ENCODE data around the gene CNNM3. TPM values are rescaled to one million over a fixed set of nuclear protein-coding genes. Genes with fewer than 3 reads are reported as not detected.
A peak's percentile ranks its signal among the peaks of the same experiment; 100 is the strongest.

CNNM3 gene
- total and polyA plus RNA-seq, 8 donors, result 4.6 to 107 (median 10.8) TPM

DNA sequence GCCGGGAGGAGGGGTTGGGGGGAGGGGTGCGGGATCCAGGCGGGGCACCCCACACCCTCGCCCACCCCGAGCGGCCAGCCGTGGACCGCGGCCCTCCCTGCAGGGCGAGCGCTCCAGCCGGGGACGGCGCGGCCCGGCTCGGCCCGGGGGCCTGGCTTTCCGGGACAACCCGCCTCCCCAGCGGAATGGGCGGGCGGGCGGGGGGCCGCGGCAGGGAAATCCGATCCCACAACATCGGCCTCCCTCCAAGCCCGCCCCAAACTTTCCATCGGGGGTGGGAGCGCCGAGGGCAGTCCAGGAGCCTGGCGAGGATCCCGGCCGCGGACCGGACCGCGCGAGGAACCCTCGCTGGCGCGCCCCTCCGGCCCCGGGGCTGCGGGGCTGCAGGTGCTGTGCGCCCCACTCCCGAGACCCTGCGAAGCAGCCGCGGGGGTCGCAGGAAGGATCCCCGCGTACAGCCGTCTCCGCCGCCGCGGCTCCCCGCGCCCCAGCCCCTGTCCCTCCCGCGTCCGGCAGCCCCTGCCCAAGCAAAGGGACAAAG lies 53.3 kb downstream of the CNNM3 start:
- intact Hi-C loops (cut with DNase I; ENCODE audit: low total_unique reads), result no loop called here
- H3K4me1 ChIP-seq, result peaks cover 57 to 83% (median 69%) of the 10 kb centered on the region in 4 donors

DNA sequence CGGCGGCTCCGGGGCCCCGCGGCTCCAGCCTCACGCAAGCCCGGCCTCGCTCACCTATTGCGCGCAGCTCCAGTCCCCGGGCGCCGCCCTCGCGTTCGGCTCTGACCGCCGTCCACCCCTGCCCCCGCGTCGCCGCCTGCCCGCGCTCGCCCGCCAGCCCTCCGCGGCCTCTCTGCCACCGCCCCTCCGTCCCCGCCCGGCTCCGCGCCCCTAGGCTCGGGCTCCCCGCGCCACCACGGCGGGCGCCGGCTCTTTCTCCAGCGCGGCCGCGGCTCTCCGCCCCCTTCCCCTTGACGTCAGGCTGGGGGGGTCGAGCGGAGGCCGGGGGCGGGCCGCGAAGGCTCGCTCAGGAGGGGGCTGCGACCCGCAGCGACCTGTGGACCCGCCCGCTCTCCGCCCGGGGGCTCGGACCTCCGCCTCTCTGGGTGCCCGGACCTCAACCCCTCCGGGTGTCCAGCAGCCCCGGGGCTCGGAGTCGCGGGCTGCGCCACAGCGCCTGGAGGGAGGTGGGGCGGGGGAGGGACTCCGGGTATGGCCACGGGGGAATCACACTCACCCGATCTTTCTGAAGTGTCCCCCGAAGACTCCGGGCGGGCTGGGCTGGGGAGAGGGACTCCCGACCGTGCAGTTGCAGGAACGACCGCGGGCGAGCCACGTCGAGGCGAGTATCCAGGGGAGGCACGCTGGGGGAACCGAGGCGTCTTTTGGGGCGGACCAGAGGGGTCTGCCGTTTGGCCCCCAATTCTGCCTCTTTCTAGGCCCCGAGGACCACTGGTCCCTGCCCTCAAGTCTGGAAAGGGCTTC lies 54.0 kb downstream of the CNNM3 start, which contains the start of gene SEMA4C:
Gene SEMA4C, minus strand, starts transcription at position 259 of the 804 bp plus-strand sequence. CDS start 2,194 bp downstream, outside the sequence.
- peaks cover 53 to 83% (median 66%) of the 10 kb centered on the region in 4 donors for H3K4me1 ChIP-seq
- WGBS, 5 donors, result 0 to 1% (median 1%) methylated on average over 16 to 93 of the region's 93 CpGs
- H3K9me3 ChIP-seq, result no peaks in the 10 kb centered on the region
- TF ChIP-seq POLR2AphosphoS5 (IDR thresholded peaks at IDR 0.05) (peak; percentile 56 to 65 (median 60)), EP300 (IDR thresholded peaks at IDR 0.05) (no peak), POLR2A (IDR thresholded peaks at IDR 0.05) (no peak)
- TF ChIP-seq, protein P1, sequence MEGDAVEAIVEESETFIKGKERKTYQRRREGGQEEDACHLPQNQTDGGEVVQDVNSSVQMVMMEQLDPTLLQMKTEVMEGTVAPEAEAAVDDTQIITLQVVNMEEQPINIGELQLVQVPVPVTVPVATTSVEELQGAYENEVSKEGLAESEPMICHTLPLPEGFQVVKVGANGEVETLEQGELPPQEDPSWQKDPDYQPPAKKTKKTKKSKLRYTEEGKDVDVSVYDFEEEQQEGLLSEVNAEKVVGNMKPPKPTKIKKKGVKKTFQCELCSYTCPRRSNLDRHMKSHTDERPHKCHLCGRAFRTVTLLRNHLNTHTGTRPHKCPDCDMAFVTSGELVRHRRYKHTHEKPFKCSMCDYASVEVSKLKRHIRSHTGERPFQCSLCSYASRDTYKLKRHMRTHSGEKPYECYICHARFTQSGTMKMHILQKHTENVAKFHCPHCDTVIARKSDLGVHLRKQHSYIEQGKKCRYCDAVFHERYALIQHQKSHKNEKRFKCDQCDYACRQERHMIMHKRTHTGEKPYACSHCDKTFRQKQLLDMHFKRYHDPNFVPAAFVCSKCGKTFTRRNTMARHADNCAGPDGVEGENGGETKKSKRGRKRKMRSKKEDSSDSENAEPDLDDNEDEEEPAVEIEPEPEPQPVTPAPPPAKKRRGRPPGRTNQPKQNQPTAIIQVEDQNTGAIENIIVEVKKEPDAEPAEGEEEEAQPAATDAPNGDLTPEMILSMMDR (IDR thresholded peaks at IDR 0.05), result no peak
- H3K27me3 ChIP-seq, result peaks cover 0 to 22% (median 0%) of the 10 kb centered on the region in 3 donors
- H3K27ac ChIP-seq, result peak within 1 kb of the TSS; percentile 91 to 99 (median 97)
- peak; percentile 61 to 89 for DNase-seq
- intact Hi-C loops (cut with DNase I; ENCODE audit: low total_unique reads), result no loop called here
- peak within 1 kb of the TSS; percentile 60 to 99 (median 96) for H3K4me3 ChIP-seq
- peaks cover 15 to 24% (median 20%) of the 10 kb centered on the region in 4 donors for H3K36me3 ChIP-seq

More for the DNA sequence above, 53.3 kb downstream of the CNNM3 start:
- peak; percentile 21 to 41 (median 39) for TF ChIP-seq POLR2AphosphoS5 (IDR thresholded peaks at IDR 0.05)
- no peak for TF ChIP-seq EP300 (IDR thresholded peaks at IDR 0.05)
- TF ChIP-seq POLR2A (IDR thresholded peaks at IDR 0.05), result no peak
- TF ChIP-seq, protein P1 (IDR thresholded peaks at IDR 0.05), result no peak
- peaks cover 21 to 31% (median 27%) of the 10 kb centered on the region in 4 donors for H3K36me3 ChIP-seq
- peak overlapping the region; percentile 91 to 99 (median 97) for H3K27ac ChIP-seq
- 0 to 1% (median 1%) methylated on average over 22 to 64 of the region's 64 CpGs for WGBS, 5 donors
- peaks cover 0 to 22% (median 0%) of the 10 kb centered on the region in 3 donors for H3K27me3 ChIP-seq
- peak; percentile 84 to 94 for DNase-seq
- no peaks in the 10 kb centered on the region for H3K9me3 ChIP-seq
- H3K4me3 ChIP-seq, result peak overlapping the region; percentile 60 to 99 (median 96)

DNA sequence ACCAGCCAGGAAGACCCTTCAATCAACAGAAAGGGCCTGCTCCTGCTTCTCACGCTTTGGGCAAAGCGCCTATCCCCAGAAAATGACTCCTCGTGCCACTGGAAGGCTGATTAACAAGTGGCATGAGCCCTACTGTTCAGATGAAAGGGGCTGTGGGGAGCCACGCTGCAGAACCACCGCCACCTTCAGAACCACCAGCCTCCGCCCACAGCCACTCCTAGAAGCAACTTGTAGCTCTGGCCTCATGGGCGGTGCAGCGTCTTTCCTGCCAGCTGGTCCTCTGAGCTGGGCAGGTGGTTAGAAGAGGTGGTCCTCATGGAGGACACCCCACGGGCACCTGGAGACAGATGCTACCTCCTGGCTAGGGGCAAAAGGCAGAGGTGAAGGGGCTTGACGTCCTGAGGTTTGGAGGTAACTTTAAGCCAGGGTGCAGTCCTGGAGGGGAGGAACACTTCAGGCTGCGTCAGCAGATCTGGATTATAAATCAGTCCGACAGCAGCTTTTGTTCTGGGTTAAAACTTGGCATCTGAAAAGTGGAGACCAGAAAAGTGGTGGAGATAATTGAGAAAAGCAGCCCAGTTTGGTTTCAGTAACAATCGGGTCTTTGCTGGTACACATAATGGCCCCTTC lies 54.7 kb downstream of the CNNM3 start:
- WGBS, 5 donors, result 6 to 14% (median 7%) methylated on average over 12 to 13 of the region's 13 CpGs
- TF ChIP-seq POLR2AphosphoS5 (IDR thresholded peaks at IDR 0.05), result peak in 1 of 3 donors; percentile 36
- TF ChIP-seq, protein P1 (IDR thresholded peaks at IDR 0.05), result no peak
- Histone ChIP-seq H3K27ac (peak overlapping the region; percentile 91 to 99 (median 97)), H3K4me3 (peak overlapping the region; percentile 60 to 99 (median 96)), H3K27me3 (peaks cover 0 to 22% (median 0%) of the 10 kb centered on the region in 3 donors), H3K9me3 (no peaks in the 10 kb centered on the region), H3K36me3 (peaks cover 8 to 17% (median 13%) of the 10 kb centered on the region in 4 donors), H3K4me1 (peaks cover 49 to 81% (median 60%) of the 10 kb centered on the region in 4 donors)
- intact Hi-C loops (cut with DNase I; ENCODE audit: low total_unique reads), result no loop called here
- DNase-seq, result peak; percentile 64 to 82
